HG02970 (cell line): ENCODE measurements around the gene C4orf50.

Experiments
- ATAC-seq: cut with Tn5 transposase; IDR thresholded peaks from one replicate; pipeline ENCODE4 v1.9.1; 2021; ENCODE audit warnings: mild to moderate bottlenecking, moderate library complexity, moderate number of reproducible peaks; ENCODE audit not compliant: unreplicated experiment, low FRiP score

C4orf50 gene

DNA sequence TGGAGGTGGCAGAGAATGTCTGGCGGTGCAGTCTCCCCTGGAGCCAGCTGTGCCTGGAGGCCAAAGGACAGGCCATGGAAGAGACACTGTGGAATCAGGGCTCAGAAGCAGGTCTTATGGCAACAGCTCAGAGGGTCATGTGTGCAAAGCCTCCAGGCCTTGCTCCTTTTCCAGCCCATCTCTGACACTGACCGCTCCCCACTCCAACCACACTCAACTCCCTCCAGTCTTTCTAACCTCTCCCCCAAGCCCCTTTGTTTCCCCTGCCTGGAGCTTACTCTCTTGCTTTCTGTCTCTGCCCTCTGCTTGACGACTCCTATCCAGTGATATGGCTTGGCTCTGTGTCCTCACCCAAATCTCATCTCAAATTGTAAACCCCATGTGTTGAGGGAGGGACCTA lies 91.1 kb downstream of the C4orf50 start:
- ATAC-seq, result no peak

DNA sequence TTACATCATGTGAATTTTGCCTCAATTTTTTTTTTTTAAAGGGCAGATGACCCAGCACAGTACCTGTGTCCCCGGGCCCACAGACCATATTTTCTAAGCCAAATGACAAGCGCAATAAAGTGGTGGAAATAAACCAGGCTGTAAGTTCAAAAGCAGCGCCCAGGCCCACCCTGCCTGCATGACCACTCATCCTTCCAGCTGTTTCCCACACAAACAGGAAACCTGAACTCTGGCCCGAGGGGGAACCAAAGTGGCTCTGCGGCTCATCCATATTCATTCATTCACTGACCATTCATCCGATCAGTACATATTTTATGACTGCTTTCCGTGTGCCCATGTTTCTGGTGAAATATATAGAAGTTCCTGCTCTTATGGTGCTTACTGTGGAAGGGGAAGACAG lies 91.6 kb downstream of the C4orf50 start:
- no peak for ATAC-seq

DNA sequence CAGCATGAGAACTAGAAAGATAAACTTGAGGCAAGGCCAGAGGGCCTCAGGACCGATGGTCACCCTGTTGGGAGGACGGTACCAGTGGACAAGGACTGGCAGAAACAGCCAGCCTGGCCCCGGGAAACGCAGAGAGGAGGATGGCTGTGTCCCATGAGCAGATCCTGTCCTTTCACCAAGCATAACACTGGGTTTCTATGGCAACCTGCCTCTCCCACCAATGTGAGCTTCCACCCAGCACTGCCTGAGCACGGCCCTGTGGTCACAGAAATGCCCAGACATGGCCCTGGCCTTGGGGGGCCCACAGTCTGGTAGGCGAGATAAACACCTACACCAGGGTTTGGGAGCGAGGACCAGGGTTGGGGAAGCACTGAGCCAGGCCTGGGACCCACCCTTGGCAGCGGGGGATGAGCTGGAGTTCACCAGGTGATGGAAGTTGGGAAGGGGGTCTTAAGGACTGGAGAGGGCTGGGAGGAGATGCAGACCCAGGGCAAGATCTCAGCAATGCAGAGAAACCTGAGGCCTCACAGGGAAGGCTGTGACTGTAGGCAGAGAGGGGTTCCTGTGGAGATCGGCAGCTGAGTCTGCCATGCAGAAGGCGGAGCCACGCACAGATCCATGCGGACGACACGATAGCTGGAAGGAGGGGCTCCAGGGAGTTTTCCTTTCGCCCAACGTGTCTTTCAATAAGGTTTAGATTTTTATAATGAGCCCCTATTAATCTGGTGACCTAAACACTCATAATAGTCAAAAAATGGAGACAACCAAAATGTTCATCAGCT lies 92.6 kb downstream of the C4orf50 start:
- no peak for ATAC-seq

DNA sequence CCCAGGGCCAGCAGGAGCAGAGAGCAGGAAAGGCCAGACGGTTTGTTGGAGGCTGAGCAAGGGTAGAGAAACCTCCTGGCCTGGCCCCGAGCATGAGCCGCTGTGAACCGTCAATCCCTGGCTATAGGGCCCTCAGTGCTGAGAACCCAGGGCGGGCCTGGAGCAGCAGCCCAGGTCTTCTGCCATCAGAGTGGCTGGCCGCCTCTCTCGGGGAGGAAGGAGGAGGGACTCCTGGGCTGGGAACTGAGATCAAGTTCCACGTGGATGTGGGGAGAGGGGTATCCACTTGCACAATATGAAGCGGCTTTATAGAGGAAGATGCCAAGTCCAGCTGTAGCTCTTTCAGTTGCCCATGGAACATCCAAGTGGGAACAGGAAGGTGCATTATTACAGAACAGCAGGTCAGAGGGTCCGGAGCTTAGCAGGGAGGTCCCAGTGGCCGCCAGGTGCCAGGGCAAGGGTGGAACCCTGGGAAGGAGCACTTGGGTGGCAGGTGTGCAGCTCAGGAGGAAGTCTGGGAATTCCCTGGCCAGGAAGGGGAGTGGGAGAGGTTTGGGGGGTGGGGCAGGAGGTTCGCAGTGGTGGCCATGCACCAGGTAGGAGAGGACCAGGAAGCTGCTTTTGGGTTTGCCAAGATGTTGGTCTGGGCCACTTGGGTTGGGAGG lies 93.6 kb downstream of the C4orf50 start:
- no peak for ATAC-seq

DNA sequence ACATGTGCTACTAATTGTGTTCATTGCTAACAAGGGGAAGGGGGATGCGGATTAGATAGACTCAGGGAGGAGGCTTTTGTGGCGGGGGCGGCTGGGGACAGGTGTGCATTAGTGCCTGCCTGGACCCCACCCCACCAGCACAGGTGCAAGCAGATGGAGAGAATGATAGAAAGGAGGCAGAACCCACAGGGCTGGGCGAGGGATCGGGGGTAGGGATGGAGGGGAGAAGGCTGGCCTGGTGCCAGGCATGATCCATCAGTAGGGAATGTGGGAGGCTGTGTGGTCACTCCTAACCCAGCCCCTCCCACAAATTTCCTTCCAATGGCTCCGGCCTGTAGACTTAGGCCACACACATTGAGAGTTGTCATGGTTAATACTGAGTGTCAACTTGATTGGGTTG lies 94.9 kb downstream of the C4orf50 start:
- no peak for ATAC-seq

DNA sequence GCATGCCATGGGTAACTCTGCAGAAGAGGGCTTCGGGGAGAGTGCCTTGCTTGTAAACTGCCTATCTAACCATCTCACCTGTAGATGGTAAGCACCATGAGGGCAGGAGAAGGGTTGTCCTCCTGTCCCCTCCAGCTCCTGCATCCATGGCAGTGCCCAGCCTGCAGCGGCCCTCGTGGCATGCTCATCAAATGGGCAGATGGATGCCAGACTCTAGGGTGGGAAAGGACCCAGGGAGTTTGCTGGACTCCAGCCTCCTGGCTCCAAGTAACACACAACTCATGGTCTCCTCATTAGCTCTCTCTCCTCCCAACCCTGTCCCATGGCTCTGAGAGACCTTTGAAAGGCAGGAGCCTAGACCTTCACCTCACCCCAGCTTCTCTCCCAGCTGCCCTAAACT lies 95.7 kb downstream of the C4orf50 start:
- ATAC-seq, result no peak

DNA sequence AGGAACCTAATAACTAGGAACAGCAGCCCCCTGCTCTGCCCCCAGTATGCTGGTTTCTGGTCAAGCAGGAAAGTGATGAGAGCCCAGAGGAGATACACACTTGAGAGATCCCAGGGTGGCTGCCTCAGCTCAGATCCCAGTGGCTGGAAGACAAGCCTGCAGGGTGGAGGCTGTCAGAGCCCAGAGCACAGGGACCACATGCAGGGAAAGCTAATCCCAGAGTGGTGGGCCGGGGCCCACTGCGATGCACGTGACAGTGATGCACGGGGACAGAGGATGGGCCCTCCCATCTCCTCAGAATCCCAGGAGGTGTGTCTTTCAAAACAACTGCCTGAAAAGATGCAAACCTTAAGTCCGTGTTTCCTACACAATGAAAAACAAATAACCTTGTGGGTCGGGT lies 96.2 kb downstream of the C4orf50 start:
- no peak for ATAC-seq

DNA sequence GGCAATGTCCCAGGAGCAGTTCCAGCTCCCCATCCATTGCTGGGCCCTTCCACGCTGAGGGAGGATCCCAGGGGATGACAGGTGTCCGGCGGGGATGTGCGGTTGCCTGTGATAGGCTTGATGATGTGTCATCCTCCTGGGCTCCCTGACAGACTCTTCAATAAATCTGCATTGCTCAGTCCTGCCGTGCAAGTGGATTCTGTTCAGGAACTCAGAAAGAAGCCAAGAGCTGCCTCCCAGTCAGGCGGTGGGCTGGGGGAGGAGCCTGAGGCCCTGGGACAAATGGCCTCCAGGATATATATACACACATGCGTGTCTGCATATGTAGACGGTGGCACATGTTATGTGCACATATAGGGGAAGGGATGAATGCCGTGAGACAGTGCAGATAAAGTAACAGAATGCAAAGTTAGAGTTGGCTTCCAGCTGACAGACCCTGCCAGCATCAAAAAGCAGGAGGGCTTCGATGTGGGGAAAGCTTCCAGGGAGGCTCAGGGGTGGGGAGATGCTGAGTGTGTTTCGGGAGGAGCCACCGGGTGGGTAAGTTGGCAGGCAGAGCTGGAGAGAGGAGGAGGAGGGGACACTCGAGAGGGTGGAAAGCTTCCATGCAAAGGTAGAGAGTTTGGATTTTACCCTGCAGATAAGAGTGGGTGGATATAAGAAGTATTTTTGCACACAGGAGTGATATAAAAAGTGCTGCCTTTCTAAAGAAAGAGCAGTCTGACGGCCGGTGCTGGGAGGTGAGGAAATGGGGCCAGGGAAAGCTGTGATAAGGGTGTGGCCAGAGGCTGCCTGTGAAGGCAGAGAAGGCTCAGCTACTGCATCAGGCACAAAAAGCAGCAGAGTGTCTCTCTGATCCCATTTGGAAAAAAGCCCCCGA lies 96.9 kb downstream of the C4orf50 start:
- ATAC-seq, result no peak

DNA sequence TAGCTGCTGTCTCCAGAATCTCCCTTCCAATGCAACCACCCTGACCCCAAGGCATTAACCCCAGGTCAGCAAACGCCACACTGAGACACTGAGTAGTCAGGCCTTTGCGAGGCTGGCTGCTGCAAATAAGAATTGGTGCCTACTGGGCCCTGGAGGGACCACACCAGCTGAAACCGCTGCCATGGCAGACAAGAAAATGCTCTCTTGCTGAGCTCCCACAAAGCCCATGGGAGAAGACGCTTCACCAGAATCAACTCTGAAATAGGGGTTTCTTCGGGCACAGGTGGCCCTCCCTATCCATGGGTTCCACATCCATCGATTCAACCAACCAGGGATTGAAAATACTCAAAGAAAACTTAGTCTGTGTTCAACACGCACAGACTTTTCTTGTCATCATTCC lies 98.7 kb downstream of the C4orf50 start:
- ATAC-seq, result no peak

DNA sequence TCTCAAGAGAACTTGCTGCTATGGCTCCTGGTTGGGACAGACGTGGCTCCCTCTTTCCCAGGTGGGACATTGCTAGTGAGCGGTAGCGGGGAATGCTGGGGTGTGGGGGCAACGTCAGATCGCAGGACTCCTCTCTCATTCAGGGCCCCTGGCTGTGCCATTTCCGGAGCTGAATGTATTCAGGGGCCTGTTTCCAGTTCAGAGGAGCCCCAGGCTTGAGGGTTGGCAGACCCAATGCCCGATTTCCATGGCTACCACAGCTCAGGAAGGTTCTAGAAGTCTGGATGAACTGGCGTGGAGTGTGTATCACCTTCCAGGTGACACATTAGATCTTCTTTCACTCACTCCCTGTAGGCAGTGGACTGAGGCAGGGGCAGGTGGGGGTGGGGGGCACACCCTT lies 99.2 kb downstream of the C4orf50 start:
- ATAC-seq, result no peak

DNA sequence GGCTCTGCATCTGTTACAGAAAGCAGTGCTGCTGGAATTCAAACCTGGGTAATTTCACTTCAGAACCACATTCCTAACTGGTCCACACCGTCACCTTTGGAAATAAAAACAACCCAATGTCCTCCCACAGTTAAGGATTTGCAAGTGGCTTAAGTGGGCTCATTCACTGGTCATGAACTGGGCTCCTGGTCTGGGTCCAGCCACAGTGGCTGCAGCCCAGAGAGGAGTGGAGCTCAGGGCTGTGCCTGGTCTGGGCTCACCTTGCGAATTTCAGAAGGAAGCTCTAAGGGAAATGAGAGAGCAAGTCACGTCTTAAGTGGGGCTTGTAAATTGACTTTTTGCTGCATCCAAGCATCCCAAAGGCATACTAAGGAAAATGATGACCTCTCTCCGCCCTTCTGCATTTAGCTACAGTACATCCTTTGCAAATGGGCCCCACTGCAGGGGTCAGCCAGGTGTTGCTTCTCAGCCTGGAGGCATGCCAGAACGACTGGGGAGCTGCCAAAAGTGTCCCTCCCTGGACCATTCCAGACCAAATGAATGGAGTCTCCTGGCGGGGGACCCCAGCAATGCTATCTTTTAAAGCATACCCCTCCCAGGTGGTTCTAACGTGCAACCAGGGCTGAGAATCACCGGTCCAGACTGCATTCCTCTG lies 99.8 kb downstream of the C4orf50 start:
- ATAC-seq, result no peak

DNA sequence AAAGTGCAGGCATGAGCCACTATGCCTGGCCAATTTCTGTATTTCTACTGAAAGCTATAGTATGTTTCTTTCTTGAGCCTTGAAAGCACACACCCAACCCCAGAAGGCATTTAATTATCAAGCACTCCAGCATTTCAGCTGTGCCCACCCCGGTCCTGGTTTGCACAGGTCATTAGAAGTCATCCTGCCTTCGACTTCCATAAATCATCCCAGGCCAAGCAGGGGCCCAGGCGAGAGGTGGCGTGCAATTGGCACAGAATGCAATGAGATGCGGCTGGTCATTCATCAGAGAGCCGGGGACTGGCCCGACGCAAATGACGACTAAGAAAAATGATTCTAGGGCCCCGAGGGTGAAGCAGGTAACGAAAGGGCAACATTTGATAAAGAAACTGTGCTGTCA lies 100.6 kb downstream of the C4orf50 start:
- no peak for ATAC-seq

DNA sequence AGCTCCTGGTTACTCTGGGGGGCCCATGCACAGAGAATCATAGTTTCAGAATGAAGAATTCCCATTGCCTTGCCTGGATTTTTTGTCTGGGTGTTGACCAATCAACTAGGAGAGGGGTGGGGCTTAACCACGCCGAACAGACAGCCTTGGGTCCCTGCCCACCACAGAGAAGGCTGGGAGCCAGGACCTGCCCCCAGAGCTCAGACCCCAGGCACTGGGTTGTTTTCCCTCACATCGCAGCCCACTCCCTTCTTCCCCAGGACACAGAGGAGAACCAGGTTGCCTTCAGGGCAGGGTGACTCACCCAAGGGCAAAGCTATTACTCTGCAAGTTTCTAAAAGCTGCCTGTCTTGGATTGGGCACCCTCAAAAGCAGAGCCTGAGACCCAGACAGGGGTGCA lies 102.0 kb downstream of the C4orf50 start:
- ATAC-seq, result no peak

DNA sequence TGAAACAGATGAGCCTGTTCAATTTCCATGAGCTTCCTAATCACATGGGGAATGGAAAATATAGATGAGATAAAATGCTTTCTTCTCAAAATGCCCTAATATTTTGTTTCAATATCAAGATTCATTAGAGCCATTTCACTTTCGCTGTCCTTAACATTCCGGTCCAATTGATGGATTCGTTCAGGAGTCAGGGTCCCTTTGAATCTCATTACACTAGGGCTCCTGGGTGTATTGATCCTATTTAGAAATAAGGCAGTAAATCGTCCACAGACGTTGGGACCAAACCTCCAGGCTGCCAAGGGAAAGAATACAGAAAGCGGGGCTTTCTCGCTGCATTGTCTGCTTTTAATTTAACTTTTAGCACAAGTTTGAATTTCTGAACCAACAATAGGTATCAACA lies 104.8 kb downstream of the C4orf50 start:
- ATAC-seq, result no peak

DNA sequence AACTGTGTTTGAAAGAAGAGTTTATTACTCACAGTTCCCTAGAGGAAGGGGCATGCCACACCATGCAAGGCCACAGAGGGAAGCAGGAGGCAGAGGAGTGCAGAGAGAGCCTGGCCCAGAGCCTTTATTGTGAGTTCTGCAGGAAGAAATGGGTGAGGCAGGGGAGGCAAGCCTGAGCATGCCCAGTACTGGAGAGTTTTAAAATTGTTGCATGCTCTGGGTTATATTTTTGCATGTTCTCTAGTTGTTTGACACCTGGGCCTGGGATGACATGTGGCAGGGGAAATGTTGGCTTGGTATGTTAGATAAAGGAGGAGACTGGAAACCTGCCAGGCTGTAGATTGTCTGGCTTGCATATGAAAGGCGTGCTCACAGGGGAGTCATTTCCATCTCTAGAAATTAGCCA lies 105.6 kb downstream of the C4orf50 start:
- ATAC-seq, result no peak

DNA sequence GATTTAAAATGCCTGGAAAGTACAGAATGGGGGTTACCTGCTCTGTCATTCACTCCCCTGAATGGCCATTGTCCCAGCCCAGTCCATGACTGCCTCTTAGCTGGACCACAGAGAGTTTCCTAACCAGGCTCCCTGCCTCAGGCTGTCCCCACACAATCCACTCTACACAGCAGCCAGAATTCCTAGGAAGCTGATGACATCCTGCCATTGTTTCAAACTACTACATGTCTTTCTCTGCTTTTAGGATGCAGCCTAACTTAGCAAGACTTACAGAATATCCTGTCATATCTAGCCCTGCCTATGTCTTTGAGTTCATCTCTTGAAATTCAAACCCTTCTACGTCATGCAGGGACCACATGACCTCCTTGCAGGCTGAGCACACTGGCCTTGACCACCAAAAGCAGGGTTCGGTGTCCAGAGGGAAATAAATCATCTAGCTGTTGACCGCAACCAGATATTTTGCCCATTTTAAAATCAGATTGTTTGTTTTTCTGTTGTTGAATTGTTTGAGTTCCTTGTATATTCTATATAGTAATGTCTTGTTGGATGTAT lies 109.3 kb downstream of the C4orf50 start:
- ATAC-seq, result no peak

DNA sequence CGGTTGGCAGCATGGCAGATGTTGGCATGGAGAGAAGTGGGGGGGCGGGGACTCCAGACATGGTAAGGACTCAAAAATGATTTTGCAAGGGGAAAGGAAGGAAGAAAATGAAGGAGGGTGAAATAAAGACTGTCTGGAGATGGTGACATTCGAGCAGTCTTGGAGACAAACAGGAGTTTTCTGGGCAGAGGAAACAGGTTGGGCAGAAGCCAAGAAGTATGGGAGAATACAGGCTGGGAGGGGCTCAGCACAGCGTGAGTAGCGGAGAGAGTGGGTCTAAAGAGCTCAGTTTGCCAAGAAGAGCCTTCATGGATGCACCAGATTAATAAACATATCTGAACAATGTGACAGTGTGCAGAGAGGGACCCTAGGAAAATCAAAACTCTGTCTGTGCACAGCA lies 112.0 kb downstream of the C4orf50 start:
- no peak for ATAC-seq

DNA sequence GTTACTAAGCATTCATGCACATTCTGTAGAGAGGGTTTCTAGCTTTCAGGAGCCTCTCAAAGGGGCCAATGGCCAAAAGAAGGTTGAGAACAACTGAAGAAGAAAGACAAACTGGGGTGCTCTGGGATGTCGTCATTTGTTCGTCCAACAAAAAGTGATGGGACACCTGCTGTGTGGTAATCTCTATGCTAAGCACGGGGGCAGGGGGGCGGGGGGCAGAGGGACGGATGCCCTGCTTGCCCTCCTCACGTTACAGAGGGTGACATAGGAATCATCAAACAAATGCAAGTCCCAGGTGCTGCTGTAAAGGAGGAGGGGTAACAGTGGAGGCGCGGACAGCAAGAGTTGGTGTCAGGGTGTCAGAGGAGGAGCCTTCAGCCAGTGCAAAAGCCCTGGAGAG lies 112.5 kb downstream of the C4orf50 start:
- no peak for ATAC-seq

DNA sequence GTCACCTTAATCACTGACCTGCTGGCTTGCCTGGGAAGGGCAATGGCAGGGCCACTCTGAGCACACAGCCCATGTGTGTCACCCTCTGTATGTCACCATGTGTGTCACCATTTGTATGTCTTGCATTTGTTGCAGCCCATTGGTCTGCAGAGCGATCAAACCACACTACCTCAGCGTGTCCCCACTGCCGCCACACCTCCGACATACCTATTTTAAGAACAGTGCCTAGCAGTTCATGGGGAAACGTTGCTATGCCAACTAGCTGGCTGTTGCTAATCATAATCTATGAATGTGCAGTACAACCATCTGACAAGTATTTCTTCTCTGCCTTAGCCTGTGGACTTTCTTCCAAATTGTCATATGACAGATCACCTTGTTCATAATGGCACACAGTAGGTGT lies 117.4 kb downstream of the C4orf50 start:
- ATAC-seq, result no peak

DNA sequence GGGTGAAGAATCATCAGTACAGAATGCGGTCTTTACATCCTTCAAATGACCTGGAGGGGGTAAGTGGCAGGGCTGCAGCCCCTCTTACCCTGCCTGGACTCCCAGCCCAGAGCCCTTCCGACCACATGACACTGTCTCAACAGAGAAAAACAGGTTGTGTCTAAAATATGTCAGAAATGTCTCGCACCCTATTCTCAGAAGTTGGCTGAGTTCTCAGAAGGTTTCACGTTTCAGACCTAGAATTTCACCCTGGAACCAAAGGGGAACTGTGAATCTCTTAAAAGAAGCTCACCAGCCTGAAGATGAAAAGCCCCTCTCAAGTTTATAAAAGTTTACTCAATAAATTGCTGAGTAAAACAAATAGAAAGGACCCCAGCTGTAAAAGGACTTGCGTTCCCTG lies 118.3 kb downstream of the C4orf50 start:
- no peak for ATAC-seq

DNA sequence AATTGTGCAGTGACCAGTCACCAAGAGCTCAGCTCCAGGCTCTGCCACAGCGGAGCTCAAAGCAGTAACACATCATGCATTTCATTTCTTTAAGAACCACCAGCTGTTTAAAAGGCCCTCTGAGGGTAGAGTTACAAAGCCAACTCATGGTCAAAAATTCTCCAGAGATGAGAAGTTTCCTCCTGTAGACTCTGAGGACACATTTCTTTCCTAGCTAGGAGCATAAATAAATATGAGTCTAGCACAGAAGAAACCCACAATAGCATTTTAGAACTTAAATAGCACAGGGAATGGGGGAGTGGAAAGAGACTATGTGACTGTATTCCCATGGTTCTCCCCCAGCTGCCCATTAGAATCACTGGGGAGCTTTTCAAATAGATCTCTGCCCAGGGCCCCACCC lies 118.8 kb downstream of the C4orf50 start:
- no peak for ATAC-seq
